Measurements from ENCODE around the gene KRTAP5-11.
"Not testable (repeated sequence)": the region's sequence is repeated elsewhere in the genome, so short reads cannot be mapped to it uniquely, and the experiment has no call there.

DNA sequence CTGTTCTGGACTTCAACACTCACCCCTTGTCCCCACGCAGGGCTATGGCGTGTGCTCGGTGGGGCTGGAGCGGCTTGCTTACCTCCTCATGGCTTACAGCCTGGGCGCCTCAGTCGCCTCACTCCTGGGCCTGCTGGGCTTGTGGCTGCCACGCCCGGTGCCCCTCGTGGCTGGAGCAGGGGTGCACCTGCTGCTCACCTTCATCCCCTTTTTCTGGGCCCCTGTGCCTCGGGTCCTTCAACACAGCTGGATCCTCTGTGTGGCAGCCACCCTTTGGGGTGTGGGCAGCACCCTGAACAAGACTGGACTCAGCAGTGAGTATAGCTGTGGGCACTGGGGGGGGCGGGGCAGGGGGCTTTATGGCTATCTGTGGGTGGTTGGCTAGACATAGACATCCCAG, 20.5 kb upstream of the KRTAP5-11 start:
- not testable (repeated sequence) for TF ChIP-seq POLR2A (IDR thresholded peaks at IDR 0.05)
- TF ChIP-seq, protein P1, sequence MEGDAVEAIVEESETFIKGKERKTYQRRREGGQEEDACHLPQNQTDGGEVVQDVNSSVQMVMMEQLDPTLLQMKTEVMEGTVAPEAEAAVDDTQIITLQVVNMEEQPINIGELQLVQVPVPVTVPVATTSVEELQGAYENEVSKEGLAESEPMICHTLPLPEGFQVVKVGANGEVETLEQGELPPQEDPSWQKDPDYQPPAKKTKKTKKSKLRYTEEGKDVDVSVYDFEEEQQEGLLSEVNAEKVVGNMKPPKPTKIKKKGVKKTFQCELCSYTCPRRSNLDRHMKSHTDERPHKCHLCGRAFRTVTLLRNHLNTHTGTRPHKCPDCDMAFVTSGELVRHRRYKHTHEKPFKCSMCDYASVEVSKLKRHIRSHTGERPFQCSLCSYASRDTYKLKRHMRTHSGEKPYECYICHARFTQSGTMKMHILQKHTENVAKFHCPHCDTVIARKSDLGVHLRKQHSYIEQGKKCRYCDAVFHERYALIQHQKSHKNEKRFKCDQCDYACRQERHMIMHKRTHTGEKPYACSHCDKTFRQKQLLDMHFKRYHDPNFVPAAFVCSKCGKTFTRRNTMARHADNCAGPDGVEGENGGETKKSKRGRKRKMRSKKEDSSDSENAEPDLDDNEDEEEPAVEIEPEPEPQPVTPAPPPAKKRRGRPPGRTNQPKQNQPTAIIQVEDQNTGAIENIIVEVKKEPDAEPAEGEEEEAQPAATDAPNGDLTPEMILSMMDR (IDR thresholded peaks at IDR 0.05) = not testable (repeated sequence)

All from Peyer's patch (tissue), 4 donors.